ENCODE results near the gene SLC15A1. TPM values are rescaled to one million over a fixed set of nuclear protein-coding genes. Genes with fewer than 3 reads are reported as not detected.

SLC15A1 gene
- total RNA-seq, 1 donor from 2014 or later, result 1.1 TPM

GRCh38 chr13:98651744-98652143, 100.7 kb downstream of the SLC15A1 start:
- no peak for DNase-seq (ENCODE audit: low read depth)
- TF ChIP-seq CTCF (IDR thresholded peaks at IDR 0.05; ENCODE audit: insufficient read depth, low read length, poor library complexity, severe bottlenecking), result no peak
- Histone ChIP-seq H3K27me3 (ENCODE audit: control insufficient read depth, insufficient read depth, low read length) (no peaks in the 10 kb centered on the region), H3K4me3 (ENCODE audit: low read depth, low read length) (no peak overlapping the region), H3K36me3 (ENCODE audit: control insufficient read depth, insufficient read depth, low read length) (no peaks in the 10 kb centered on the region)

- H3K4me3 ChIP-seq (ENCODE audit: low read depth, low read length), result no peak overlapping the region
- H3K27me3 ChIP-seq (ENCODE audit: control insufficient read depth, insufficient read depth, low read length), result no peaks in the 10 kb centered on the region
- no peak for TF ChIP-seq CTCF (IDR thresholded peaks at IDR 0.05; ENCODE audit: insufficient read depth, low read length, poor library complexity, severe bottlenecking)
- no peak for DNase-seq (ENCODE audit: low read depth)
- no peaks in the 10 kb centered on the region for H3K36me3 ChIP-seq (ENCODE audit: control insufficient read depth, insufficient read depth, low read length)
These were observed 101.9 kb downstream of the SLC15A1 start for GRCh38 chr13:98650396-98651107.

GRCh38 chr13:98649861-98650260, 102.6 kb downstream of the SLC15A1 start:
- Histone ChIP-seq H3K4me3 (ENCODE audit: low read depth, low read length) (no peak overlapping the region), H3K36me3 (ENCODE audit: control insufficient read depth, insufficient read depth, low read length) (no peaks in the 10 kb centered on the region), H3K27me3 (ENCODE audit: control insufficient read depth, insufficient read depth, low read length) (no peaks in the 10 kb centered on the region)
- DNase-seq (ENCODE audit: low read depth), result no peak
- TF ChIP-seq CTCF (IDR thresholded peaks at IDR 0.05; ENCODE audit: insufficient read depth, low read length, poor library complexity, severe bottlenecking), result no peak

- H3K4me3 ChIP-seq (ENCODE audit: low read depth, low read length), result no peak overlapping the region
- DNase-seq (ENCODE audit: low read depth), result no peak
- TF ChIP-seq CTCF (IDR thresholded peaks at IDR 0.05; ENCODE audit: insufficient read depth, low read length, poor library complexity, severe bottlenecking), result no peak
- H3K36me3 ChIP-seq (ENCODE audit: control insufficient read depth, insufficient read depth, low read length), result no peaks in the 10 kb centered on the region
- no peaks in the 10 kb centered on the region for H3K27me3 ChIP-seq (ENCODE audit: control insufficient read depth, insufficient read depth, low read length)
These were observed 103.8 kb downstream of the SLC15A1 start for GRCh38 chr13:98648686-98649085.

- no peak for TF ChIP-seq CTCF (IDR thresholded peaks at IDR 0.05; ENCODE audit: insufficient read depth, low read length, poor library complexity, severe bottlenecking)
- no peak for DNase-seq (ENCODE audit: low read depth)
- H3K36me3 ChIP-seq (ENCODE audit: control insufficient read depth, insufficient read depth, low read length), result no peaks in the 10 kb centered on the region
- no peaks in the 10 kb centered on the region for H3K27me3 ChIP-seq (ENCODE audit: control insufficient read depth, insufficient read depth, low read length)
- no peak overlapping the region for H3K4me3 ChIP-seq (ENCODE audit: low read depth, low read length)
These were observed 104.3 kb downstream of the SLC15A1 start for GRCh38 chr13:98648141-98648540.

GRCh38 chr13:98647121-98647520, 105.4 kb downstream of the SLC15A1 start:
- Histone ChIP-seq H3K4me3 (ENCODE audit: low read depth, low read length) (no peak overlapping the region), H3K36me3 (ENCODE audit: control insufficient read depth, insufficient read depth, low read length) (no peaks in the 10 kb centered on the region), H3K27me3 (ENCODE audit: control insufficient read depth, insufficient read depth, low read length) (no peaks in the 10 kb centered on the region)
- DNase-seq (ENCODE audit: low read depth), result no peak
- no peak for TF ChIP-seq CTCF (IDR thresholded peaks at IDR 0.05; ENCODE audit: insufficient read depth, low read length, poor library complexity, severe bottlenecking)
